GM23248 (cell line): ENCODE data around the gene DRC3.

Experiments used
- EZH2 ChIP-seq: fragments of 200-600 bp; sonication (generic); IDR thresholded peaks from 2 replicates; pipeline ENCODE4 v1.6.1; 2018; ENCODE audit warnings: antibody characterized with exemption, mild to moderate bottlenecking; ENCODE audit not compliant: insufficient read depth, poor library complexity, severe bottlenecking
- EZH2phosphoT487 ChIP-seq: fragments of 200-600 bp; sonication (generic); IDR thresholded peaks from 2 replicates; pipeline ENCODE4 v1.6.1; 2018; ENCODE audit warnings: antibody characterized with exemption, moderate library complexity, mild to moderate bottlenecking, low read depth; ENCODE audit not compliant: insufficient read depth

DNA sequence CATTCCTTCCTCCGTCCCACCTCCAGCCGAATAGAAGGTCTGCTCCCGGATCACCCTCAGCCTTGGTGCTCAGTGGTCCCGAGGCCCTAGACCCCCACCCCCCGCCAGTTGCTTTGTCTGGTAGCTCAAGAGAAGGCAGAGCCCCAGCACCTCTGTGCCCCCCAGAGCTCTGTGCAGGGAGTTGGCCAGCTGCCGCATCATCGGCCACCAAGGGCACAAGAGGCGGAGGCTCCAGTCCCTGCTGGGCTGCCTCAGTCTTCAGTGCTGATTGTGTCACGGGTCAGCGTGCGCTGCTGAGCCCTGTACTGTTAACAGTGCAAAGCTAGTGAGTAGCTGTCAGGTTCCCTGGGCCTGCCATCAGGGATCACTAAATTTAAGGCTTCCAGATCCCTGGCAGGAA, 92.9 kb downstream of the DRC3 start:
- TF ChIP-seq EZH2 (no peak), EZH2phosphoT487 (no peak)
